Measurements from ENCODE around the gene PCDHA2.
"Not testable (repeated sequence)": the region's sequence is repeated elsewhere in the genome, so short reads cannot be mapped to it uniquely, and the experiment has no call there.

The PCDHA2 gene

GRCh38 chr5:140801494-140801841, 6.8 kb downstream of the PCDHA2 start:
- ATAC-seq (ENCODE audit: low read depth), result no peak
- no peak overlapping the region for H3K27ac Mint-ChIP-seq
- no peak for DNase-seq (ENCODE audit: low spot score in 2 of 2)
- H3K4me1 Mint-ChIP-seq, result no peaks in the 10 kb centered on the region
- peaks cover 2% of the 10 kb centered on the region for H3K27me3 Mint-ChIP-seq
- peaks cover 9% of the 10 kb centered on the region for H3K9me3 Mint-ChIP-seq
- H3K36me3 Mint-ChIP-seq, result peaks cover 1% of the 10 kb centered on the region
- no peak overlapping the region for H3K4me3 Mint-ChIP-seq

- not testable (repeated sequence) for H3K4me1 Mint-ChIP-seq; ATAC-seq (ENCODE audit: low read depth); H3K9me3 Mint-ChIP-seq; DNase-seq (ENCODE audit: low spot score in 2 of 2); H3K4me3 Mint-ChIP-seq; H3K36me3 Mint-ChIP-seq; H3K27ac Mint-ChIP-seq; H3K27me3 Mint-ChIP-seq
Observed at GRCh38 chr5:140802381-140802780, 7.7 kb downstream of the PCDHA2 start.

GRCh38 chr5:140802781-140803271, 8.2 kb downstream of the PCDHA2 start:
- Mint-ChIP-seq H3K36me3 (peaks cover 1% of the 10 kb centered on the region), H3K27me3 (peaks cover 2% of the 10 kb centered on the region), H3K9me3 (peaks cover 9% of the 10 kb centered on the region), H3K4me1 (no peaks in the 10 kb centered on the region), H3K27ac (no peak overlapping the region), H3K4me3 (no peak overlapping the region)
- DNase-seq (ENCODE audit: low spot score in 2 of 2), result no peak
- ATAC-seq (ENCODE audit: low read depth), result no peak

- Mint-ChIP-seq H3K27ac (no peak within 1 kb of the TSS), H3K4me3 (peak within 1 kb of the TSS; percentile 27)
- DNase-seq (ENCODE audit: low spot score in 2 of 2), result no peak
Observed at GRCh38 chr5:140806834-140807775, 12.5 kb downstream of the PCDHA2 start, which contains the start of gene PCDHA4. PCDHA4 (plus strand) TSS chr5:140807068.

GRCh38 chr5:140808241-140808888, 13.7 kb downstream of the PCDHA2 start:
- H3K27ac Mint-ChIP-seq; DNase-seq (ENCODE audit: low spot score in 2 of 2); H3K36me3 Mint-ChIP-seq; ATAC-seq (ENCODE audit: low read depth); H3K27me3 Mint-ChIP-seq; H3K4me3 Mint-ChIP-seq; H3K4me1 Mint-ChIP-seq: not testable (repeated sequence)
- H3K9me3 Mint-ChIP-seq, result peaks cover 13% of the 10 kb centered on the region

More at GRCh38 chr5:140806834-140807775, 12.5 kb downstream of the PCDHA2 start, which contains the start of gene PCDHA4:
- H3K4me1 Mint-ChIP-seq, result no peaks in the 10 kb centered on the region
- H3K27me3 Mint-ChIP-seq, result peaks cover 2% of the 10 kb centered on the region
- H3K36me3 Mint-ChIP-seq, result no peaks in the 10 kb centered on the region
- peaks cover 9% of the 10 kb centered on the region for H3K9me3 Mint-ChIP-seq
- ATAC-seq (ENCODE audit: low read depth), result no peak

- ATAC-seq (ENCODE audit: low read depth), result no peak
- no peak overlapping the region for H3K27ac Mint-ChIP-seq
- peaks cover 2% of the 10 kb centered on the region for H3K27me3 Mint-ChIP-seq
- H3K9me3 Mint-ChIP-seq, result peaks cover 12% of the 10 kb centered on the region
- no peak overlapping the region for H3K4me3 Mint-ChIP-seq
- DNase-seq (ENCODE audit: low spot score in 2 of 2), result no peak
- no peaks in the 10 kb centered on the region for H3K4me1 Mint-ChIP-seq
- peaks cover 3% of the 10 kb centered on the region for H3K36me3 Mint-ChIP-seq
Observed at GRCh38 chr5:140808889-140809291, 14.2 kb downstream of the PCDHA2 start.

GRCh38 chr5:140821375-140822280, 27.0 kb downstream of the PCDHA2 start, which contains the start of gene PCDHA5:
PCDHA5 (plus strand) TSS chr5:140821613.
- no peaks in the 10 kb centered on the region for H3K4me1 Mint-ChIP-seq
- peaks cover 2% of the 10 kb centered on the region for H3K9me3 Mint-ChIP-seq
- H3K27me3 Mint-ChIP-seq, result peaks cover 3% of the 10 kb centered on the region
- H3K4me3 Mint-ChIP-seq, result no peak within 1 kb of the TSS
- DNase-seq (ENCODE audit: low spot score in 2 of 2), result no peak
- no peak for ATAC-seq (ENCODE audit: low read depth)
- H3K36me3 Mint-ChIP-seq, result no peaks in the 10 kb centered on the region
- H3K27ac Mint-ChIP-seq, result no peak within 1 kb of the TSS

- Mint-ChIP-seq H3K4me1 (no peaks in the 10 kb centered on the region), H3K36me3 (no peaks in the 10 kb centered on the region), H3K4me3 (no peak overlapping the region), H3K27ac (no peak overlapping the region), H3K27me3 (peaks cover 5% of the 10 kb centered on the region), H3K9me3 (peaks cover 4% of the 10 kb centered on the region)
- ATAC-seq (ENCODE audit: low read depth) (no peak), DNase-seq (ENCODE audit: low spot score in 2 of 2) (no peak)
Observed at GRCh38 chr5:140822281-140822629, 27.6 kb downstream of the PCDHA2 start.

- not testable (repeated sequence) for H3K4me1 Mint-ChIP-seq; H3K27me3 Mint-ChIP-seq; ATAC-seq (ENCODE audit: low read depth); H3K36me3 Mint-ChIP-seq; H3K27ac Mint-ChIP-seq; H3K4me3 Mint-ChIP-seq; H3K9me3 Mint-ChIP-seq; DNase-seq (ENCODE audit: low spot score in 2 of 2)
Observed at GRCh38 chr5:140822969-140823368, 28.3 kb downstream of the PCDHA2 start.

- no peak overlapping the region for H3K4me3 Mint-ChIP-seq
- ATAC-seq (ENCODE audit: low read depth) (no peak), DNase-seq (ENCODE audit: low spot score in 2 of 2) (no peak)
- no peaks in the 10 kb centered on the region for H3K36me3 Mint-ChIP-seq
- no peaks in the 10 kb centered on the region for H3K4me1 Mint-ChIP-seq
- H3K9me3 Mint-ChIP-seq, result peaks cover 4% of the 10 kb centered on the region
- H3K27me3 Mint-ChIP-seq, result peaks cover 4% of the 10 kb centered on the region
- H3K27ac Mint-ChIP-seq, result no peak overlapping the region
Observed at GRCh38 chr5:140823475-140823874, 28.8 kb downstream of the PCDHA2 start.

- ATAC-seq (ENCODE audit: low read depth) (no peak), DNase-seq (ENCODE audit: low spot score in 2 of 2) (no peak)
- H3K36me3 Mint-ChIP-seq, result no peaks in the 10 kb centered on the region
- peaks cover 5% of the 10 kb centered on the region for H3K9me3 Mint-ChIP-seq
- no peaks in the 10 kb centered on the region for H3K4me1 Mint-ChIP-seq
- H3K27ac Mint-ChIP-seq, result no peak within 1 kb of the TSS
- H3K27me3 Mint-ChIP-seq, result peaks cover 7% of the 10 kb centered on the region
- no peak within 1 kb of the TSS for H3K4me3 Mint-ChIP-seq
Observed at GRCh38 chr5:140827704-140828361, 33.2 kb downstream of the PCDHA2 start, which contains the start of gene PCDHA6. PCDHA6 (plus strand) TSS chr5:140827960; CDS start chr5:140828092, 132 bp downstream.

- no peak overlapping the region for H3K27ac Mint-ChIP-seq
- H3K4me1 Mint-ChIP-seq, result no peaks in the 10 kb centered on the region
- H3K36me3 Mint-ChIP-seq, result no peaks in the 10 kb centered on the region
- ATAC-seq (ENCODE audit: low read depth), result no peak
- H3K9me3 Mint-ChIP-seq, result peaks cover 7% of the 10 kb centered on the region
- no peak overlapping the region for H3K4me3 Mint-ChIP-seq
- DNase-seq (ENCODE audit: low spot score in 2 of 2), result no peak
- H3K27me3 Mint-ChIP-seq, result peaks cover 9% of the 10 kb centered on the region
Observed at GRCh38 chr5:140828362-140828737, 33.7 kb downstream of the PCDHA2 start.

Data from memory B cell (primary cell).